SKM-1 (cell line): ENCODE measurements around the gene FRMD4A.

Source experiments
- DNase-seq: peaks from one replicate; lab custom pipeline; 2025; ENCODE audit not compliant: unreplicated experiment; lab: John Stamatoyannopoulos, UW

Gene FRMD4A

DNA sequence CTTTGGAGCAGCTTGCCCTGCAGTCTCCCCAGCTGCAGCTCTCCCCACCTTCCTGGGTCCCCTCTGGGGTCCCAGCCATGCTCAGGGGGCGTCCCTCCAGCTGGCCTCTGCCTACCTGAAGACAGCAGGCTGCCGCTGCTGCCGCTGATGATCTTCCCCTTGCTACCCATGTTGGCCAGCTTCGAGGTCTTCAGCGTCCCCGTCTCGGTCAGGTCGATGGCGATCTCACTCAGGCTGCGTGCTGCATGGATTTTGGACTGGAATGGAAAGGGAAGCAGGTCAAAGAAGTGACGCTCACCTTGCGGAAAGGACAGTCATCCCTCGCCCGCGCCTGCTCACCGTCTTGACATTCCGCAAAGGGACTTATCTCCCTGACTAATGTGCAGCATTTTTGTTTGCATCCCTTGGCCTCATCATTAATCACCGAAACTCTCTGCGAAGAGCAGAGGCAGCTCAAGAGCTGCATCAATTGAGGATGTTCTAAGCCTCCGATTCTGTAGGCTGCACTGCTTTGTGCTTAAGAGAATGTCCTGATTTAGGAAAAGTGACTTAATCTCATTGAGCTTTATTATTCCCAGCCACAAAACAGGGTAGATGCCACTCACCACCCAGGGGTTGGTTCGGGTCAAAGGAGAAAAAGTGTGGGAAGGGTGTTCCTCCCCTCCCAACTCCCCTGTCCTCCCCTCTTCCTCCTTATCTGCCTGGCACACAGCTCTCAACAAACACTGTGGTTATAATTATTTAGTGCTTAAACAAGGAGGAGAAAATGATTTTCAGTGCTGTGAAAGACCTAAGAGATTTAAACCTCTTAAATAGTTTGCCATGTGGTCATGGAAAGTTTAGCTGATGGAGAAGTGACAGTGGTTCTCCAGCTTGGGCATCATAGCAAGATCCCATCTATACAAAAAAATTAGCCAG lies 636.7 kb downstream of the FRMD4A start:
- DNase-seq, result no peak

DNA sequence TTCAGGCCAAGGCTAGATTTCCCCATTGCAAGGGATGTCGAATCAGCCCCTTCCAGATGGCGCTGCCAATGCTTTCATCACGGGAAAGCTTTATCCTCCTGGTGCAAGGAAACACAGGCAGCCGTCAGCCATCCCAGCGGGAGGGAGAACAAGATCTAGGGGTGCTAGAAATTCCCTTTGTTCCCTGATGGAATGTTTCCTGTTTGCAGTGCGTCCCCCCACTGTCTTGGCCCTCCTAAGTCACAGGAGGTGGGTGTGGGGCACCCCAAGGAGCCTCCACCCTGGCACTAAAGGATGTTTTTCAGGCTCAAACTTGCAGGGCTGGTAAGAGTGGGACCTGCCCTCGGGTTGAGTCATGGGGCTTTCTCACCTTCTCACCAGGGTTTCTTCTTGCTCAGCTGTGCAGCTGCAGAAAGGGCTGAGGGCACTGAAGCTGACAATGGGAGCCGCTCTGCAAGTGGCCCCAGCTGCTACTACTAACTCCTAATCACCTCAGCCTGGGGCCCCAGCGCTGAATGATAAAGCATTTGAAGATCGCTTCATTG lies 640.4 kb downstream of the FRMD4A start:
- DNase-seq, result no peak

DNA sequence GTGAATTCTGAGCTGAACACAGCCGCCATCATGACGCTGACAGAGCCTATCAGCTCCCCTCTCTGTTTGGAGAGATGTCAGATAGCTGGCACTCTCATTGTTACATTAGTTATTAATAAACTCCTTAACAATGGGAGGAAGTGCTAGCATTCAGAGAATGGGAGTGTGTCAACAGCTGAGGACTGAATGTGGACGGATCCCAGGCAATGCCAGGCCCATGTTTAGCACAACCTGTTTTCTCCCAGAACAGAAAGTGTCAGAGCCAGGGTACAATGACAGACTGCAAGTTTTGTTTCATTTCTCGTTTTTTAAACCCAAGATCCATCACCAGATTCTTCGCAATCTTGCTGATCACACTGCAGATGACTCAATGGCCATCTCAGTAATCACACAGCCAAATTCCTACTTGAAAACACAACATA lies 644.4 kb downstream of the FRMD4A start:
- DNase-seq, result no peak

DNA sequence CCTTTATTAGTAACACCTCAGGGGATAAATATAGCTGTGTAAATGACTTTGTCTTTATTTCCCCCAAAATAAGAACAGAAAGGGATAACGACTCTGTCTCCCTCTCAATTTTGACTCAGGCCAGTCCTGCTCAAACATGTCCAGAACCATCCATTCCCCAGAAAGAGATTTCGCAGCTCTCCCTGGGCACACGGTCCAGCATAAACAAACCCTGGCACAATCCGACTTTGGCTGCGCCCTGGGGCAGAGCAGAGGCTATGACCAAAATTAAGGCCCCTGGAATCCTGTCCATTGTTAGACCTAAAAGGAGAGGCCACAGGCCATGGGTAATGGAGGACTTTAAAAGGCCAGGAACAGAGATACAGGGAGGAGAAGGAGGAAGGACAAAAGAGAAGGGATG lies 644.8 kb downstream of the FRMD4A start:
- no peak for DNase-seq

DNA sequence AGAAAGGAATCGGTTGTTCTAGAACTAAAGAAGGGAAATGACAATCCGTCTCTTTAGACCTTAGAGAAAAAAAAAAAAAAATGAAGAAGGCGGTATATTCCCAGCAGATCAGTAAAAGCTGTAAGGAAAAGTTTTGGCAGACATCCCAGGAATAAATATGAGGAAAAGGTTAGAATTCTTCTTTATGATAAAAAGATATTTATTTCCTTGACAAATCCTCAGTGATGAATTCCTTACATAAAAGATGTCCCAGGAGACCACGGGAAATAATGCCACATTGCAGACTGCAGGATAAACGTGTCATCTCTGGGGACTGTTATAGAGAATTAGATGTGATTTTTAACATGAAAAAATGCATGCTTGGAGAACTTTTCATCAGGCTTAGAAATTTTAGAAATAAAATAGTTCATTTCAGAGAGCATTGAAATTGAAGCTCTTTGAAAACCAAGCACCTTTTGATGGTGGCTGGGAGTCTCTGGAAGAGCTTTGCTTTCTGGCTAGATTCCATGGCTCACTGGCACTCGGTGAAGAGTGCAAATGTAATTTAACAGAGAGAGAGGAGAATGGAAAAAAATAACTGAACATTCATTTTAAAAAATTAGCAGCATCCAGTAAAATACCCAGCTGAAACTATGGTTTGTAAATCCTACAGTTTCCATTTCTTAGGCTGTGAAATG lies 645.8 kb downstream of the FRMD4A start:
- no peak for DNase-seq

DNA sequence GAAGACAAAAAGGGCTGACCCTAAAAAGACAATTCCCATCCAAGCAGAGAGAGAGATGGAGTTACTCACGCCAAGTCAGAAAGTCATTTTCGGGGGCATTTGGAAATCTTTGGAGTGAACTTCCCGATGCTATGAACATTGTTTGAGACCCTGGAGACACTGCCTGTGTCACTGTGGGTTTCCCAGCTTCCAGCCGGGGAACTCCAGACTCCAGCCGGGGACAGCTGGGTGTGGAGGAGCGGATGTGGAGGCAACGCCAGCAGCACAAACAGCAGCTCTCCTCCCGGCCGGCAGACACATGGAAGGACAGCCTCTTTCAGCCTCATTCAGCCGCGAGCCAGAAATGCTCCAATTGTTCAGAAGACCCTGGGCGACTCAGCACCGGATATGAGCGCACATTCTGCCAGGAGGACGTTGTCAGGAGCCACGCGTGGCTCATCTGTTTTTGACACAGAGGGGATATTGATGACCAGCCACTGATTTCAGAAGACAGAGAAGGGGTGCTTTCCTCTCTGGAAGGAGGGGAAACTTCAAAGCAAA lies 646.4 kb downstream of the FRMD4A start:
- DNase-seq, result no peak

DNA sequence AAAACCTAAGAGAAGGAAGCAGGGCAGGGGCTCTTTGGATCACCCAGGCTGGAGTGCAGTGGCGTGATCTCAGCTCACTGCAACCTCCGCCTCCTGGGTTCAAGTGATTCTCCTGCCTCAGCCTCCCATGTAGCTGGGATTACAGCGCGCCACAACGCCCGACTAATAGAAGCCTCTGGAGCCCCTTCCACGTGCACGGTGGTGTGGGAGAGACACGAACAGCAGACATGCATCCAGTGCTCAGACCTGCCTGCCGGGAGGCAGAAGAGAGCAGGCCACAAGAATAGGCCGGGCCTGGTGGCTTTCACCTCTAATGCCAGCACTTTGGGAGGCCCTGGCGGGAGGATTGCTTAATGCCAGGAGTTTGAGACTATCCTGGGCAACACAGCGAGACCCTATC lies 647.7 kb downstream of the FRMD4A start:
- DNase-seq, result no peak

DNA sequence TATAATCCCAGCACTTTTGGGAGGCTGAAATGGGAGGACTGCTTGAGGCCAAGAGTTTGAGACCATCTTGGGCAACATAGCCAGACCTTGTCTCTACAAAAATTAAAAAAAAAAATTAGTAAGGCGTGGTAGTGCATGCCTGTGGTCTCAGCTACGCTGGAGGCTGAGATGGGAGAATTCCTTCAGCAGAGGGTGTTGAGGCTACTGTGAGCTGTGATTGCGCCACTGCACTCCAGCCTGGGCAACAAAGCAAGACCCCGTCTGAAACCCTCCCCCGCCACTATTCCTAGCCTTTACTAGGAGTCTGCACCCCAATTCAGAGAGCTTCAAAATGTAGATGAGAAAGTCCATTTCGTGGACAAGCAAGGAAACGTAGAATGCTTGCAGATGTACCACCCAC lies 648.8 kb downstream of the FRMD4A start:
- DNase-seq, result no peak

DNA sequence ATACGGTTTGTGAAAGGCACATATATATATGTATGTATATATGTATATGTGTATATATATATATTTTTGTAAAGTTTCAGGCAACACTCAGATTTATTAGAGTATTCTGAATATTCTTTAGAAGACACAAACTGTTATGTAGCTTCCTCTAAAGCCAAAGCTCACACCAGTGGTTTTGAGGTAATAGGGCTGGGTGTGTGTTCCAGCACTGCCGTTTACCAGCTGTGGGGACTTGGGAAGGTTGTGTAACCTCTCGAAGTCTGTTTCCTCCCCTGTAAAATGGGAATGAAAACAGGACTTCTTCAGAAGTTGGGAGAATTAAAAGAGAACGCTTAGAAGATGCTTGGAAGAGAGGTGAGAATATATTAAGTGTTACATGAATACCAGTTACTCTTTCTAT lies 649.2 kb downstream of the FRMD4A start:
- no peak for DNase-seq

DNA sequence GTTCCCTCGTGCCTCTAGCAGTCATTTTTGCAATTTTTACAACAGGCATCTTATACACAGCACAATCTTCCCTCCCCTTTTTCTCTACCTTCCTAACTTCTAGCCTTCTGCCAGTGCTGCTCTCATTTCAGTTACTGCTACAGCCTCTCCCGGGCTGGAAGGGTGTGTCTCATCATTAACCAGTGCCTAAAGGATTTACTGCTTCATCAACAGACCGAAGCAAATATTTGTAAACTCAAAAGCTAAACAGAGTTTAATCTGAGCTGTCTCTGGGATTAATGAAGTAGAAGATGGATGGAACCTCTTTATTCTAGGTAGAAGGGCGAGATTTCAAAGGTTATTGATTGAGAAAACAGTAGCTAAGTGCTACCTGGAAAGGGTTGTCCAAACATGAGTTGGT lies 649.6 kb downstream of the FRMD4A start:
- DNase-seq, result no peak

DNA sequence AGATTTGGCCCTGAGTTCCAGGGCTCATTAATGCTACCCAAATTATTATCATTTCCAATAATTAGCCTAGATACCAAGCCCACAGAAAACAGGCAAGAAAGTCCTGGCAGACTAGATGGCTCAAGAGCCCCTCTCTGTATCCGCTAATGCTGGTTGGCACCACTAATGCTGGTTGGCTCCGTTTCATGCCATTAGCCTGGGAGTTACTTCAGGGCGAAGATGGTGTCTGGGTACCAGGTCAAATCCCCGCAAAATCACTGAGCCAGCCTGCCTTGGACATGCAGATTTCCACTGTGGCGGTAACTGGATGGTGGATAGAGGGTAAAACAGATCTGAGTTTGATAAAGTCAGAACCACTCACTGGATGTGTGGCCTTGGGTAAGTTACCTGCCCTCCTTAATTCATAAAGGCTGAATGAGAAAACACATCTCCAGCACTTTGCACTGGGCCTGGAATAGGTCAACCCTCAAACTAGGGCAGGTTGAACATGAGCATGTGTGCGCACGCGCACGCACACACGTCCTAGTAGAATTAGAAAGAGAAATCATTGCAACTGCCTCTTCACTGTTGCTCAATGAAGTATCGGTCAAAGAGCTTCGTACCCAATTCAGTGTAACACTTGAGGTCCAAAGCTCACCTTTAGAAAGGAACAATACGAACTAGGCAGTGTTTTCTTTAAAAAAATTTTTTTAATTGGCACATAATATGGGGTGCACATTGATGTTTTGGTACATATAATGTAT lies 652.5 kb downstream of the FRMD4A start:
- no peak for DNase-seq

DNA sequence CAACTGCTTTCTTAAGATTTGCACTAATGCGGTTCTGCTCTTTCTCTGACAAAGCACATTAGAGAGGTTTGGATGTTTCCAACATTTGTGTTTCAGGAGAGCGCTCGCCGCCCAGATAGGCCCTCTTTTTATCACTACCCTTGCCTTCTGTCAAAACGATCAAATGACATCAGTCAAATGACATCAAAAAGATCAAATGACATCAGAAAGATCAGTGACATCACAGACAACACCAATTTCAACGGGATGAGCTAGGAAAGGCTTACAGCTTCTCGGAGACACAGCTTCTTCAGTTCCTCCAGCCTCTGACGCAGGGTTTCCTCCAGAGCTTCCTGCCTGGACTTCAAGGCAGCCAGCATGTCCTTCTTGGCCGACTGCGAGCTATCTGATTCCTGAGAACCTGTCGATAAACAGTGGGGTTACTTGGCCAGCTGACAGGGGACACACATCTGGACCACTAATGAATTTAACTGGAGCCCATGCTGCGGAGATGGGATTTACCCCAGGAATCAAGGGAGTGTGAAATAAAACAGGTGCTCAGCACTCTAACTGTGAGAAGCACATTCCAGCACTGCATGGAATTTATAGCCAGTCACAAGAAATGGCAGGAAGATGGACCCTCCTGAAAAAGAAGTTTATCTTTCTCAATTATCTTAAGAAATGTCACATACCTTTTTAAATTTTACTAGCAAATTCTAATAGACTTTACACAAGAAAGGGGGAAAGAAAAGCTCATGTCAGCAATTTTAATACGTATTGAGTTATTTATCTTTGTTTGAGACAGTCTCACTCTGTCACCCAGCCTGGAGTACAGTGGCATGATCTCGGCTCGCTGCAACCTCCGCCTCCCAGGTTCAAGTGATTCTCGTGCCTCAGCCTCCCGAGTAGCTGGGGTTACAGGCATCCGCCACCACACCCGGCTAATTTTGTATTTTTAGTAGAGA lies 655.8 kb downstream of the FRMD4A start:
- DNase-seq, result no peak

DNA sequence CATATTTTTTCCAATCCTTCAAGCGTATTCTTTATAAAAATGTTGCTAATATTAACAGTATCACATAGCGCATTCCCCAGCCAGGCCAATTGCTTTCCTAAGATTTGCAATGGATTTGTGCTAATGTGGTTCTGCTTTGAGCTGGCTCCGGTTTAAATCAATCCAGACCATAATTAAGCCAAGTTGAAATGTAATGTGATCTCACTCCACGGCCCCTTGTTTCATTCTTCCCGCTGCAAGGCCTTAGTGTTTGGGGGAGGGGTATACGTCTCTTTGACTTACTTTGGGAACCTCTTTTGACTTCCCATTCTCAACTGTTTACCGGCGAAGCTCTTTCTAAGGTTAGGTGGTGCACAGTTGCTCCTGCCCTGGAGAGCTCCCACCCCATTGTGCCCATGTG lies 657.6 kb downstream of the FRMD4A start:
- DNase-seq, result no peak

DNA sequence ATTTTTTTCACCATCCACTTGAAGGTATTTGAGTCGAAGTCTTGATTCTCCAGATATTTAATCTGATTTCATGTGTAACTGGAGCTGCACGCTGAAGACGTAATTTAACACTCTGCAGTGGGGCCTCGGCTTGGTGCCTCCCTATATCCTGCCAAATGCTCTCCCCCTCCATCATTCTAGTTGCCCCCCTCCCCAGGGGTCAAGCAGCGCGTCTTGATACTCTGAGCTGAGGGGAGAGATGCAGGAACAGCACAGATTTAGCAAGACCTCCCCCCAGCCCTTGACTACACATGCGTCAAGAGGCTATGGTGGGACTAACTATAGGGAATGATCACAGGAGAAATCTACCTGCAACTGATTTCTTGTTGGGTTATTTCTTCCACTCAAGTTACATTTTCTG lies 658.2 kb downstream of the FRMD4A start:
- DNase-seq, result no peak

DNA sequence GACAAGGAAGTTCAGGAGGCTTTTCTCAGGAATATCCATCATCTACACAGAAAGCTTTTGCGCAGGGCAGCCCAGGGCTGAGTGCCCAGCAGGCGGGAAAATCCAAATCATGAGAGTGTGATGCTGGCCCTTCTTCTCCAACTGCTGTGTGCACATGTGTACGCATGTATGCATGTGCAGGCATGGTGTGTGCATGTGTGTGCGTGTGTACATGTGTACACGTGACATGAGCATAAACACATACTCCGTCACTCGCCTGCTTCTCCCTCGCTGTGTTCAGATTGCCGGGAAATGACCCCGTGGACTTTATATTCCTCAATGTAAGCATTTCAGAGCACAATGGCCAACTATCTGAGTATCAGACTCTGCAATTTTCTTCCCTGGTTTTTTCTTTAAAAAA lies 658.8 kb downstream of the FRMD4A start:
- DNase-seq, result no peak

DNA sequence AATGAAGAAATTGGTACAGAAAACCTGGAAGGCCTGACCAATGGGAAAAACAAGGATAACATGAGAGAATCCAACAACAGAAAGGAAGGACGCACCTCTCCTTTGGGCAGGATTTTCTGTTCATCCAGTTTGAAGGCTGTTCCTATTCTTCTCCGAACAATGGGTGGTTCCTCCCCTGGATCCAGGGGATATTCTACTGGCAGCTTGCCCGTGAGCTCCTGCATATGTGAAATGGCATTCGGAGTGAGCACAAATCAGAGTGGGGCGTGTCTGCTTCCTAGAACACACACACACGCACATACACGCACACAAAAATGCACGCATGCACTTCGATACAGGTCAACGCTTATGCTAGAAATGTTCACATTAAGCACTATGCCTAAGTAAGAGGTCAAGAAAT lies 660.4 kb downstream of the FRMD4A start:
- DNase-seq, result no peak

DNA sequence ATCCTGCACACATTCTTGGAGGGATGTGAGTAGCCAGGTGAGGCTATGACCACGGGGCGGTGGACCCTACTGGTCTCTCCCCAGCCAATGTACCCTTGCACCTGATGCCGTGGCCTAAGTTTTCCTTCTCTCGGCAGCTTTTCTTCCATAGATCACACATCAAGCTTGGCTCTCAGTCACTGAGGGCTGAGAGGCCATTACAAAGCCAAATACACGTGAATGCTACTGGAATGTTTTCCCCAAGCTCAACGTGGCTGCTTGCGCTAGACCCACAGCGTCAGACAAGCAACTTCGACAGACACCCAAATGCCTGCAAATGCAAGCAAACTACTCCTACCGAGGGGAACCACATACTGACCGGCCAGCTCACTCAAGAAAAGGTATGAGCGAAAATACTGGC lies 660.8 kb downstream of the FRMD4A start:
- no peak for DNase-seq

DNA sequence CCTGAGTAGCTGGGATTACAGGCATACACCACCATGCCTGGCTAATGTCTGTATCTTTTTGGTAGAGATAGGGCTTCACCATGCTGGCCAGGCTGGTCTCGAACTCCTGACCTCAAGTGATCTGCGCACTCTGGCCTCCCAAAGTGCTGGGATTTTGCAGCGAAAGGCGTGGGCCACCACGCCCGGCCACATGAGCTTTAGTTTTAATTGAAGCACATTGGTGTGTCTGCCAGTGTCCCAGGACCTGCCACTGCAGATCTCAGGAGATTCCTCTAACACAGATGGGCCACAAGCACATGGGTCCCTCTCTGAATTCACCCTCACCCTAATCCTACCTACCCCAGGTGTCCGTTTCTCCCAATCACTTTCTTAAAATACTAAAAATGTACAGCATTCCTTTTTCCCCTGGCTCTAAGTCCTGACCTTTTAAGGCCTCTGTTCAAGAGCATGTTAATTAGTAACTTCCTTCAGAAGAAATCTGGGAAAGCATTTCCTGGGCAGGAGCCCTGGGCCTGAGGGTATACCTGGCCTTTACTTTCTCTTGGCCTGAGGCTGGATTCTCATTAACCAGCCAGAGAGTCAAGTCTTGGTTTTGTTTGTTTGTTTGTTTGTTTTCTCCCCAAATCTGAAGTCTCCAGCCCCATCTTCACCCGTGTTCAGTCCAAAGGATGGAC lies 661.4 kb downstream of the FRMD4A start:
- DNase-seq, result no peak

DNA sequence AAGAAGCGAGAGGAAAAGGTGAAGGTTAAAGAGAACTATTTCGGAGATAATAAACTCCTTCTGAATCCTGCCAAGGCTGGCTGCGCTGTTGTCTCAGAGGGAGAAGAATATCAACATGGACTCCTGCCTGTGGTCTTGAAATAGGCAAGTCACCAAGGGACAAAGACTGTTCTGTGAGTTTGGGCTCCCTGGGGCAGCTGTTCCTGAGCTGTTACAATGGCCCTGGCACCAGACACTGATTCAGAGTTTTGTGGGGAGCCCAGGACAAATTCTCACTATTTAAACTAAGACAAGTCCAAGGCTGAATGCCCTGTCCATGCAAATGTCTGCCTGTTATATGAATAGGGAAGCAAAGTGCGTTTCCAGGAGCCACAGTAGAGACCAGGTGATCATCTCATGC lies 662.6 kb downstream of the FRMD4A start:
- DNase-seq, result no peak
